SH-SY5Y (cell line): ENCODE data around the gene GCG.

ENCODE experiments used
- GATA2 ChIP-seq: IDR thresholded peaks from 2 replicates; pipeline ENCODE4 v1.6.1; 2011; ENCODE audit warnings: mild to moderate bottlenecking, low read depth, low read length
- GATA3 ChIP-seq: IDR thresholded peaks from 2 replicates; pipeline ENCODE4 v1.6.1; 2011; ENCODE audit warnings: low read depth, mild to moderate bottlenecking, low read length, moderate library complexity

GCG gene

DNA sequence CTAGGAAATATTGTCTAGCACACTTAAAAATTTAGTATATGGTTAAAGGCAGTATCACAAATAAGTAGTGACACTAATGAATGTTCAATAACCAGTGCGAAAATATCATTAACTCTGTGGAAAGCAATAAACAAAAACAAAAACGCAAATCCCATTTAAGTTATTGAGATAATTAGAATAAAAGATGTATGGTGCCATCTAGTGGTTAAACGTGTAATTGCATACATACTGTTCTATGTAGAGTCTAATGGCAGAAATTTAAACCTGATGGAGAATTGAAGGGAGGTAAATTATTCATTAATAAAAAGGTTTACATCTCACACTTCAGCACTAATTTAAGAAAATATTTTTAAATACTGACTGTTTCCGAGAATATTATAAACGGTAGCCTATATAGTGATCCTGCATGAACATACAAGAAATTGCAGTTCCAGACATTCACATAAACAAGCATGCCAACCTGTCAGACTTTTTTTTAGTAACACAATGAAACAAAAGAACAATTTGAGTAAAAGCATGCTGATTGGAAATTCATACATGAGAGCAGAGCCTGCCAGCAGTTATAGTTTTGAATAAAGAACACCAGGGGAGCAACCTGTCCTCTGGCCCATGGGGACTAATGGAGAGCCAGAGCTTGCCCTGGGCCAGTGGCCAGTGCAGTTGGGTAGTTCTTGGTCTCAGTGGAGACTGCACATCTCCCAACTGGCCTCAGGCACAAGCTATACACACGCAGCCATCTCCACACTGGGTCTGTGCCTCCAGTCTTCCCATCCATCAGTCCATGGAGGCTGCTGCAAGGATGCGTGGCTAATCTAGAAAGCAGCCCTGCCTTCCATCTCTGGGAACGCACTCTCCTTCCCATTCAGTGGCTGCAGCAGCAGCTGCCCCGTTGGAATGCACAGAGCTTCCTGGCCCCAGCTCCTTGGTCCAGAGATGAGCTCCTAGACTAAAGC lies 28.0 kb downstream of the GCG start:
- no peak for TF ChIP-seq GATA3
- no peak for TF ChIP-seq GATA2

DNA sequence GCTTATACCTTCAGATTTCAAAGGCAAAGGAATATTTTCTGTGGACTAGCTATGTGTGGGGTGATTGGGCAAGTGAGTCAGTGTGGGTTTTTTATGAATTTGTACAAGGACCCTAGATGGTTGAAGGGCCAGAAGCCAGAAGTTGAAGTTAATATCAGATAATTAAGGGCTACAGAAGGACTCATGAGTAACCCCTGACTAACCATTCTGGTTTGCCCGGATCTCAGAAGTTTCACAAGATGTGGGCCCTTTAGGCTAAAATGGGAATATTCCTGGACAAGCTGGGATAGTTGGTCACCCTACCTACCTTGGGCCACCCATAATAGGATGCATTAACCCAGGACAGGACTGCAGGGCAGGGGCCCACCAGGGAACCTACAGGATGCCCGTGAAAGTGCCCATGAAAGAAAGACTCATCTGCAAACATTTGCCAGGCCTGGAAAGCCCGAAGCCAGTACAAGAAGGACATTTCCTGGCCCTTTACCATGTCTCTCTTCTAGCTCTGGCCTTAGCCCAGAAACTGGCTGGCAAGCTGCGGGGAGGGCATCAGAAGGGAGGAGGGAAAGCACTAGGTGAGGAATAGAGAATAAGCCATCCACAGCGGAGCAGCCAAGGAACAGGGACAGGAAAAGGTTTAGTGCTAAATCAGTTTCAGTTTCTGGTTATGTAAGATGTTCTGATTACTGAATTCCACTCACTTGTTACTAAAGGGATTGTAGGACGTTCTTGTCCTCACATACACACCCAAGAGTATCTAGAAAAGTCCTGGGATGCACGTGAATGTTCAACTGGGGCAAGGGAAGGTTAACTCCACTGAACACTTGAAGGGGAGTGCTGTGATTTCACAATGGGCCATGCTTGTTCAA lies 33.6 kb downstream of the GCG start:
- TF ChIP-seq GATA3 = no peak
- TF ChIP-seq GATA2 = no peak

DNA sequence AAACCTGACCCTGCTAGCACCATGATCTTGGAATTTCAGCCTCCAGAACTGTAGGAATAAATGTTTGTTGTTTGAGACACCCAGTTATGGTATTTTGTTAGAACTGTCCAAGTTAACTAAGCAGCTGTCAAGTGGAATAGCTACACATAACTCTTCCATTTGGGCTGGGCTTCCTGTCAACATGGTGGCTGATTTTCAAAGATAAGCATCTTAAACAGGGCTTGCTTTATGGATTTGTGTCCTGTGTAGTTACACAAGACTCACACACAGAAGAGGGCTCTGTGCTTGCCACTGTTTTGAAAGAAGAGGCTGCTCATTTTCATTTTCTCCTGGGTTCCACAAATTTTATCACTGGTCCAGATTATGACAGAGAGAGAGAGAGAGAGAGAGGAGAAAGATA lies 35.7 kb downstream of the GCG start:
- TF ChIP-seq GATA3 = no peak
- TF ChIP-seq GATA2 = no peak

DNA sequence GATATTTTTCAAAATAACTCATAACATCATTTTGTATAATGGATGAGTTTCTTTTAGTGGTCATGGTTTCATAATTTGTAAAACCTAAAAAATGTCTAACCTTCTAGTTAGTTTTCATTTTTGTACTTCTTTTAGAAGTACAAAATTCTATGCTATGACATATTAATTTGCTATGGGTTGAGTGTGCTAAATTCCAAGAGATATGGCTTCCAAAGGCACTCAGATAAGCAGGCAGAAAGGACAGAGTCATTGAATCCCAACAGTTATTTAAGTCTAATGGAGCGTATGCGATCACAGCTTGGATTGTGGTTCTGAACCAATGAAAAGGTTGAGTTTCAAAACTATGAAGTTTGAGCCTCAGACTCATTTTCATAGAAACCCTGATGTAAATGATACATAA lies 37.0 kb downstream of the GCG start:
- TF ChIP-seq GATA3 (no peak), GATA2 (no peak)

DNA sequence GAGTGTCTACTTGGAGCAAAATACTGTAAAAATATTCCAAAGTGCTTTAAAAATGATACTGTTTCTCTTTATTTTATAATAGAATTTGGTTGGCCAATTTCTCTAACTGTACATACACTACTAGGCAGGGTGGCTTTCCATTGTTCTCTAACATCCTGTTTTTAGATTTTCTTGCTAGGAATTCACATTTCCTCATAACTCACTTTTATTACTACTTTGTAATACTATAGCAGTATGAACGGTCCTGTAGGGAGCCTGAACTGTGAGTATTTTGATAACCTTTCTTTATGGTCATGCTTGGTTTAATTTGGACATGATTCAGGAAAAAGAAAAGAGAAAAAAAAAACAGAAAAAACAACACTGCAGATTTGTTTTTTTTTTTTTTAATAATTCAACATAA lies 37.8 kb downstream of the GCG start:
- TF ChIP-seq GATA2 = no peak

DNA sequence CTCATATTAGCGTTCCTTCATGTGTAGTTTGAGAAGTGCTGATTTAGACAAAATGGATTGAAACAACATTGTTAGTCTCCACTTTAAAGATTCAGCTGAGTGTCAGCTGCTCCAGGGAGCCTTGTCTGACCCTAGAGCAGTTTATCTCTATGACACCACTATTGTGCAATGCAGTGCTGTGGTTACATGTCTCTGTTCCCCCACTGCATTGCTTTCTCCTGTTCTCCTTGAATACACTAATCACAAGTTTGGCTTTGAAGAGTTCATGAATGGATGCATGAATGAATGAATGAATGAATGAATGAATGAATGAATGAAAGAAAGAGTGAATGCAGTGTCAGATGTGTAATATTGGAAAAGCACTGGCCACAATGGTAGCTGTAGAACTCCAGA lies 38.3 kb downstream of the GCG start:
- TF ChIP-seq GATA3 (no peak), GATA2 (no peak)

DNA sequence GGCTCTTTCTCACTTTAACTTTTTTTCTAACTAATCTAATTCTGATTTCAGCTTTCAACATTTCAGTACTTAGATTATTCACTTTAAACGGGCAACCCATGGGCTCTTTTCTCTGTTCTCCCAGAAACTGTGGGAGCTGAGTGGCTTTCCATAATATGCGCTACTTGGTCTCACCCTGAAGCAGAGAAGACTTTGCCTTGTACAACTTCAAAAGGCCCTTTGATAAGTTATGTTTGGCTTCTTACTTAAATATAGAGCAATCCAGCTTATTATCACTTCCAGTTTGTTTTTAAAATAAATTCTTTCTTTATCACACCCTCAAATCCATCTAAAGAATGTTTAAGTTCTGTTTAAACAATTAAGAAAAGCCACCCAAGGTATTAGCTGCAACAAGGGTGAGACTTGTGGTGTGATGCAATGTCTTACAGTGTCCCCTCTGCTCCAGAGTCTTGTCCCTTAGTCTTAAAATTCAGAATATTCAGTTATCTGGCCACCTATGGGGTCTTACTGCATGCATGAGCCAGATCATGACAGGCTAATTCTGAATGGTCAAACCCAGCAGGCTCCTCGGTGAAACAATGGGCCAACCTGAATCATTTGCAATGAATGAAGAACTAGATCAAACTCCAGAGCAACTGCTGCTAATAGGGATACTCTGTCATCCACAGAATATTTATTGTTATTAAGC lies 38.8 kb downstream of the GCG start:
- no peak for TF ChIP-seq GATA3
- no peak for TF ChIP-seq GATA2

DNA sequence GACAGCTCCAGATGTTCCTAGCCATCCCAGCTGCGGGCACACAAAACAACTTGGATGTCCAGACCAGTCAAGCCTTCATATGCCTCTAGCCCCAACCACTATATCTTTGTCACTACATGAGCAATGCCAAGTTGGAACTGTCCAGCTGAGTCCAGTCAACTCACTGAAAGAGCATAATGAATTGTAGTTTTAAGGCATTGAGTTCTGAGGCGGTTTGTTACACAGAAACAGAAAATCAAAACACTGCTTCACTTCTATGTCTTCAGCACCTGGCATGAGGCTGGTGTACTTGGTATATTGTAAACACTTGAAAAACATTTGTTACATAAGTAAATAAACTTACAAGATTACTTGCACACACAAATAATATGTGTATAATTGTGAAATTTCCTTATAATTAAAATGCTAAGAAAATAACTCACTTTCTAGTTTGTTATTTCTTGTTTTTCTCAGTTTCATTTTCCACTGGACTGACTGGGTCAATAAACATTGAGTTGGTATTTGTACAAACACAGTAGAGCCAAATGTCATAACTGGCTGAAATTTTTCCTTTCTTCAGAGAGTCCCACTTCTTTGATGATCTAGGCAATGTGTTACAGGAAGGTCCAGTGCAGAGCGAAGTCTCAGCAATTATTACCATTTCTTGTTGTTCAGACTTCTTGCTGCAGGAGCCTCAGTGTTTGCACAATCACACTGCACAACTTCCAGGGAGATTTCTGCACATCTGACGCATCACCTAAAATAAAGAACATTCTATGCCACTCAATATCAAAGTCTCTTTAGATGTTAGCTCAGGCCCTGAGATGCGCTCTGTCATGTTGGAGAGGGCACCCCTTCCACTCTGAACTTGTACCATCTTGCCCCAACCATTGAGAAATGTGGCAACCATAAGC lies 39.8 kb downstream of the GCG start:
- no peak for TF ChIP-seq GATA2
- no peak for TF ChIP-seq GATA3

DNA sequence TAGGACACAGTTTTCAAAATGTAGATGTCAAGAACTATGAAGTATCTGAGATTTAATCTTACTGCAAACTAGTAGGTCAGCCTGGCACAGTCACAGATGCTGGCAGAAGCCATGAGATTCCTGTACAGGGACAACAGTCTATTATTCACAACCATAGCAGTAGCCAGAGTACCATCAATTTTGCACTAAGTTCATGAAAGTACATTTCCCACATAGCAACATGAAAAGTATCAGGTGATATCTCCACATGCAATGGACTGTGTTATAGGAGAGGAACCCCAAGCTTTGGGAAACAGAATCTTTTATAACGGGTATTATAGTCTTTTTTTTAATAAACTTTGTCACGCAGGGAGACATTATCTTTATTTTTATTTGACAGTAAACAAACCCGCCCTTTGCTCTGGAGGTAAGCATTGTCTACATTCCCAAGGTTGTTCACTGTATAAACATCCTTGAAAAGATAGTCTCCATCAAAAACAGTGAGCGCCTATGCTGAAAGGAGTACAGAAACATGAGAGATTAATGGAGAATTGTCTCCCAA lies 44.6 kb downstream of the GCG start:
- no peak for TF ChIP-seq GATA3
- no peak for TF ChIP-seq GATA2

DNA sequence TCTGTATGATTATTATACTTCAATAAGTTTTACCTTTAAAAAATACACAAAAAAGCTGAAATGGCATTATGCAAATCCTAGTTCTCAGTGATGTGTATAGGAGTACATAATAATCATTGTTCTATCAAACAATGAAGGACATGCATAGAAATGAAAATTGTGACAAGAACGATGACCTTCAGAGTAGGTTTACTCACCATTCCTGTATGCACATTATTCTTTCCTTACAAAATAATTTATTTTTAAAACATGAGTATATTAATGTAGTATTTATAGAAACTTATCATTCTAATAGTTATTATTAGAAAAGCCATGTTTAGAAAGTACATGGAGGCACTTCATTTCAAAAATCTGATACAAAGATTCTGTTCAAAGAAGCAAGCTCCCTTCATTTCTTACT lies 45.3 kb downstream of the GCG start:
- TF ChIP-seq GATA3 = no peak
- no peak for TF ChIP-seq GATA2

DNA sequence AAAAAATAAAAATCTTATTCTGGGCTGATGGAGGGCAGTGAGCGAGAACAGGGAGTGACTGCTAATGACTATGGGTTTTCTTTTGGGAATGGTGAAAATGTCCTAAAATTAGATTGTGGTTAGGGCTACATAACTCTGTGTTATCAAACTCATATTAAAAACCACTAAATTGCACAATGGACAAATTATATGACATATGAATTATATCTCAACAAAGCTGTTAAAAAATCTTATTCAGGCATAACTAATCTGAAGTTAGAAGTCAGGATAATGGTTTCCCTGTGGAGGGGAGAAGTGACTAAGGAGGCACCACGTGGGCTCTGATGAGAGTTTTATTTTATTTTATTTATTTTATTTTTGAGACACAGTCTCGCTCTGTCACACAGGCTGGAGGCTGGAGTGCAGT lies 45.9 kb downstream of the GCG start:
- TF ChIP-seq GATA2 = no peak
- TF ChIP-seq GATA3 = no peak

DNA sequence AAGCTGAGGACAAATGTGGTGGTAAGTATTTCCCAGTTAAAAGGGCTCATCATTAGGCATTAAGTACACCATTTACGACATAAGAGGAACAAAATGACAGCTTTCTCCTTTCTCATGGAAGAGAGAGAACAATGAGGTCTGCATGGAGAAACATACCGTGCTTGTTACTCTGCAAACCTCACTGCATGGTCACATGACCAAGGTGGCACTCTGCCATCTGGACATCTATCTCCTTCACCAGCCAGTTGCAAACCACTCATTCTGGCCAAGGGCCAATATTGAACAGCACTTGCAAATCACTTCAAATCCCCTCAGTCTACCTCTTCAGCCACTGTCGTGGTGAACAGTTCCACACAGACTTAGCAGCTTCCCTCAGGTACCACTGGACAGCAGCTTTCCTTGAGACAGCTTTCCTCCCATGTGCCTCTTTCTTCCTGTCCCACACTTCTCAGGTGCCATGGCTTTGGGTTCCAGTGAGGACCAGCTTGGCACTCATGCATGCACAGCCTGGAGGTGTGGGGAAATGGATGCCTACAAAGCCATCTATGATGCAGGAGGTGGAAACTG lies 48.5 kb downstream of the GCG start:
- TF ChIP-seq GATA3 (no peak), GATA2 (no peak)

DNA sequence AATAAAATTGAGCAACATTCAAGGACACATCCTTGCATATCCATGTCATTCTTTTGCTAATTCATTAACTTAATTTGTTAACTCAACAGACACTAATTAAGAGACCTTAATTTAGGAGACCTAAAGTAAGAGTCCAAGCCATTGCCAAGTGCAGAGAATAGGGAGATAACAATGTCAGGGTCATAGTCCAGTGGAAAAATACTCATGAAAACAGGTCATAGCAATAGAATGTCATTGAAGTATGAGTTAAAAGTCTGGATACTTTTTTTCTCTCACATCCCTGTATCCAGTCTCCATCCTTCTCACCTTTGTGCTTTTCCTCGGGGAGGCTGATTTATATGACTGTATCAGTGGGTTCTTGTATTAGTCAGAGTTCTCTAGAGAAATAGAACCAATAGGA lies 51.5 kb downstream of the GCG start:
- TF ChIP-seq GATA3 = no peak
- no peak for TF ChIP-seq GATA2
